ENCODE data around the gene JAK2.
"Not testable (repeated sequence)": the region's sequence is repeated elsewhere in the genome, so short reads cannot be mapped to it uniquely, and the experiment has no call there.

JAK2 gene

DNA sequence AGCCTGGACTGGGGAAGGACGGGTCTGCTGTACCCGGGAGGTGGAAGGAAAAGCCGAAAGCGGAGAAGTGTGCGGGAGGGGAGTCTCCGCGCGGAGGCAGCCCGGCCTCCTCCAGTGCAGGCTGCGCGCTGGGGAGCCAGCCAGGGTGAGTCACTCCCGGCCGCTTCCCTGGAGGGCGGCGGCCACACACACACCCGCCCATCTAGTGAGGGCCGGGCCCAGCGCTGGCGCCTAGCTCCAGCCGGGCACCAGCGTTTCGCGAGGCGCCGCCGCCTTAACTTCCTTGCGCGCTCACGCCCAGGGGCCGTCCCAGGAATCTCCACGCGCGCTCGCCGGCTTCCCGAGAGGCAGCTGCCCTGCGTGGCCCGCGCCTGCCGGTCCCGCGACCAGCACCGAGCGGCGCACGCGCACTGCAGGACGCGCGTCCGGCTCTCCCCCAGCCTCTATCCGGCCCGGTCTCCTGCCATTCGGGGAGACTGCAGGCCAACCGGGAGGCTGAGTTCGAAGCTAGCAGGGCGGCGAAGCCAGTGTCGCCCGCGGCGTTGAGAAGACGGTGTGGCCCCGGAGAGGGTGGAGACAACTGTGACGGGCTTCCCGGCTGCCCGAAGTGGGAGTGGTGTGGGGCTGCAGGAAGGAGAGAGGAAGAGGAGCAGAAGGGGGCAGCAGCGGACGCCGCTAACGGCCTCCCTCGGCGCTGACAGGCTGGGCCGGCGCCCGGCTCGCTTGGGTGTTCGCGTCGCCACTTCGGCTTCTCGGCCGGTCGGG lies at the start of gene JAK2:
Gene JAK2 (plus strand): TSS at position 652 of the 765 bp plus-strand sequence. CDS start 36,716 bp downstream, outside the sequence.
- in situ Hi-C loops (cut with MboI; ENCODE audit: low sequenced_read_pairs): loop anchor here (25.0 kb wide), 1 partner anchor 223 kb away; no protein-coding TSS in a partner anchor

DNA sequence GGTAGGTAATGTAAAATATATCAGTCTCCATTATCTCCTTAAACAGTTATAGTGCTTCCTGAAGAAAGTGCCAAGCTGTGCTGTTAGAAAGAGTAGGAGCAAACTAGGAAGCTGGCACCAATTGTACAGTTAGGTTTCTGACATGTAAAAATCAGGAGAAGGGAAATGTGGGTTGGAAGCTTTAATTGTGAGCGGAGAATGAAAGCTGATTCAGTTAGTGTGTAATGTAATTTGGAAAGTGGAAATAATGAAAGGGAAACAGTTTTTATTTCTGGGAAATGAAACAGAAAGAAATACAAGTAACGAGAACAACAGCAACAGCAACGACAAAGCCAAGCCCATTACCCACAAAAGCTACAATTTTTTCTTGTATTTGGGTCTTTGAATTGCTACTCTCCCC lies 48.8 kb upstream of the JAK2 start:
- in situ Hi-C loops (cut with MboI; ENCODE audit: low sequenced_read_pairs): no loop called here

DNA sequence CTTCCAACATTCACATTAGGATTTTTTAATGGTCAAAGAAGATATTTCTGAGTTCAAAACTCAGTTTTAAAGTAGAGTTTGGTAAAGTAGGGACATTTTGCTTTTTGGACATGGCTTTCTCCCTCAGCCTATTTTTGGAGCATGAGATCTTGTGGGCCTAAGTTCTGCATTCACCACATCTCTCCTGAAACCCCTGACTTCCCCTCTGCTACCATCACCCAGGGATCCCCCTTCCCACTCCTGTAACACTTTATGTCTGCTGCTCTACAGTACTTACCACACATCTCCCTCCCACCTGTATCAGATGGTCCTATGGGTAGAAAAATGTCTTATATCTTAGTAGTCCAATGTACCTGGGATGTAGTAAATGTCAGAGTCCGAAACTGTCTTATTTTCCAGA lies 48.2 kb upstream of the JAK2 start:
- in situ Hi-C loops (cut with MboI; ENCODE audit: low sequenced_read_pairs): no loop called here

DNA sequence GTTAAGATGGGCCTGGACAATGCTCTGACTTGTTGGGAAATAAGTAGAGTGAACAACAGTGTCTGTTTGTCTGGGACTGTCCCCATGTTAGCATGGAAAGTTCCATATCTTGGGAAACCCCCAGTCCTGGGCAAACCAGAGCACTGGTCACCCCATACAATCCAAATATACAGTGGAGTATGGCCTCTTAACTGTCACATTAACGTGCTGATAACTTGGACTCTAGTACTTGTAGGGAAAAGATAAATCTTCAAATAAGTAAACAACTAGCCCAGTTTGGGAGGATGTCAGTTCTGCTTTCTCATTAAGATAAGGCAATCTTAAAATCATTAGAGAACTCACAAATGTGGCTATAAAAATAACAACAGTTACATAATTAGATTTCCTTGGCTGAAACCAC lies 47.6 kb upstream of the JAK2 start:
- in situ Hi-C loops (cut with MboI; ENCODE audit: low sequenced_read_pairs): no loop called here

DNA sequence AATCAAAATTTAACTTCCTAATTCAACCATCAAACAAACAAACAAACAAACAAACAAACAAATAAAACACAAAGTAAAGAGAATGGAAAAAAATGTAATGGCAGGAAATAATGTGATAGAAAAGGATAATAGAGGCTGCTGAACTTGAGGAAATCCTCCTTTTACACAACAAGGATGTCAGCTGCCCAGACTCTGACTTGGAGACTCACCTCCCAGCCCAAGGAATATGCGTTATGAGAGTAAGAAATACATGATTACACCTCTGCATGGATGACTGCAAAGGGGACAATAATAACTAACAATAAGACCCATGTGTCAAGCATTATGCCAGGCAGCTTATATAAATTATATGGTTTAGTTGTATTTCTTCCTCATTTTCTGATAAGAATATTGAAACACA lies 46.6 kb upstream of the JAK2 start:
- in situ Hi-C loops (cut with MboI; ENCODE audit: low sequenced_read_pairs): no loop called here

DNA sequence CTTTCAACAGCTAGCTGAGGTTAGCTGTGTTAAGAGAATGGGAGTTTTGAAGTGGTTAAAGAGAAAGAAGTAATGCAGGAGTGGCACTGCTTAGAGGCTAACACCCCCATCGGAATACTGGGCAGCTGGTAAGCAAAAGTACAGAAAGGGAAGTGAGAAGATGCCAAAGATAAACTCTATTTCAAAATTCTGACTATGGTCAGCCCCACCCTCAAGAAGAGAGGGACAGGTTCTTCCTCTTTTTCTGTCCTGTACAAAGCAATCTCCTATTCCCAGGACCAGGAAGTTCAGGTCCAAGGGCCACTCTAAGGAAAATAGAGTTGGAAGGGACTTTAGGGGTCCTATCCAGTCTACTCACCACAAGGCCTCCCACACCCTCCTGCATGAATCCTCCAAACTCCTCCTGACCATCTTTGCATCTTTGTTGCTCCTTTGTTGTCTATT lies 45.9 kb upstream of the JAK2 start:
- in situ Hi-C loops (cut with MboI; ENCODE audit: low sequenced_read_pairs): no loop called here

DNA sequence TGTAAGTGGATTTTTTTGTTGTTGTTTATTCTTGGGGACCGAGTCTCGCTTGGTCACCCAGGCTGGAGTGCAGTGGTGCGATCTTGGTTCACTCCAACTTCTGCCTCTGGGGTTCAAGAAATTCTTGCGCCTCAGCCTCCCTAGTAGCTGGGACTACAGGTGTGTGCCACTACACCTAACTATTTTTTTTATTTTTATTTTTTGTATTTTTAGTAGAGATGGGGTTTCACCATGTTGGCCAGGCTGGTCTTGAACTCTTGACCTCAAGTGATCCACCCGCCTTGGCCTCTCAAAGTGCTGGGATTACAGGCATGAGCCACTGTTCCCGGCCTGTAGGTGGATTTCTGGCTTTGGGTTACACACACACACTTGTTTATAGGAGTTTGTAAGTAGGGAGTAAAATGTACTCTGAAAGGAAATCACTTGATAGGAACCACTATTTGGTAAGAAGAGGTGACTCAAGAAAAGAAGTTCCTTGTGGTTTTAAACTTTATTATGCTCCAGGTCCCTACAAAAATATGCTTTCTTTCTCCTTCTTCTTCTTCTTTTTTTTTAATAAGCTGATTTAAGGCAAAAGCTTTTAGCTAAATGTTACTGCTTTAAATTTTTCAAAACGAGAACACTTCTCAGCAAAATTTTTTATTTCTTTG lies 42.9 kb upstream of the JAK2 start:
- in situ Hi-C loops (cut with MboI; ENCODE audit: low sequenced_read_pairs): not testable (repeated sequence)

DNA sequence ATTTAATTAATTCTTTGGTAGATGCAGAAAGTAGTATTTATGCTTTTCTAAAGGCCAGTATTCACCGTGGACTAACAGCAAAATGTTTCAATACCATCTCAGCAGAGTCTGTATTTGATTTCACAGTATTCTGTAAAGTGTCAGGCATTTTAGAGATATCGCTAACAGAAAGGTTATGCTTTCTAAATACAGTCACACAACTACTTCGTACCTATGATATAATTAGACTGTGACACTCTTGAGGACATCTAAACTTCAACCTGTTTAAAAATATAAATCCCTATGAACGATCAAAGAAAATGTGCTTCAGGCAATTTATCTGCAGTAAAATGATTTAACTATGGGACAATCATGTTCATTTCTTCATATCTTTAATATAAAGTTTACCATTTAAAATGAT lies 41.7 kb upstream of the JAK2 start:
- in situ Hi-C loops (cut with MboI; ENCODE audit: low sequenced_read_pairs): no loop called here

DNA sequence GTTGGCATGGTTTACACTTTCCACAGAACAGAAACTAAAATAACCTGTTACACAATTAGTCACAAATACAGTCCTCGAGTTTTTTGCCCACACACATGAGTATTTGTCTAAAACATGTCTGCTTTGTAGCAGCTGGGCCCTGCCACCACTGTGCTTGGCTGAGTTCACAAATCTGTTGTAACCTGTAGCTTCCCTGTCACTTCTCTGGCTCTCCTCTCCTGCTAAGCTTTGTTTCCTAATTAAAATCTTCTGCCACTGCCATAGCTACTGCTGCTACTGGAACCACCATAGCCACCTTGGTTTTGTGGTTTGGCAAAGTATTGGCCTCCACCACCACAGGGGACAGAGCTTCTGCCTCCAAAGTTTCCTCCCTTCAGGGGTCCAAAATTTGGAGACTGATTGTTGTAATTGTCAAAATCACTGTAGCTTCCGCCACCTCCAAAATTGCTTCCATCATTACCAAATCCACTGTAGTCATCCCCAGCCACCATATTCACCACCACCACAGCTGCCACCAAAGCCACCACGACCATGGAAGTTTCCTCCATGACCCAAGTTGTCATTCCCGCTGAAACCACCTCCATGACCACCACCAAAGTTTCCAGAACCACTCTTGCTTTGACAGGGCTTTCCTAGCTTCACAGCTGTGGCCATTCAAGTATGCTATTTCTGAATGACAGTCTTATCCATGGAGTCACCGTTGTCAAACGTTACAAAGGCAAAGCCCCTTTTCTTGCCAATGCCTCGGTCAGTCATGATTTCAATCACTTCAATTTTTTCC lies 40.5 kb upstream of the JAK2 start:
- in situ Hi-C loops (cut with MboI; ENCODE audit: low sequenced_read_pairs): not testable (repeated sequence)

DNA sequence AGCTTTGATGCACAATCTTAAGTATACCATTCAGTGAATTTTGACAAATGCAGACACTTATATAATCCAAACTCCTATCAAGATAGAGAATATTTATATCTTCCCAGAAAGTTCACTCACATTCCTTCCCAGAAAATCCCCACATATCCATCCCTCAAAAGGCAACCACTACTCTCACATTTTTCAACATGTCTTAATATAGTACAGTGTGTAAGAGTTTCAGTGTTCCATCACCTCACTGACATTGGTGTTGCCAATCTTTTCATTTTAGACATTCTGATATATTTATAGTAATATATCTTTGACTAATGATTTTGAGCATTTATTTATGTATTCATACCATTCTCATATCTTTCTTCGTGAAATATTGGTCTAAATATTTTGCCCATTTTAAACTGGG lies 38.1 kb upstream of the JAK2 start:
- in situ Hi-C loops (cut with MboI; ENCODE audit: low sequenced_read_pairs): no loop called here

DNA sequence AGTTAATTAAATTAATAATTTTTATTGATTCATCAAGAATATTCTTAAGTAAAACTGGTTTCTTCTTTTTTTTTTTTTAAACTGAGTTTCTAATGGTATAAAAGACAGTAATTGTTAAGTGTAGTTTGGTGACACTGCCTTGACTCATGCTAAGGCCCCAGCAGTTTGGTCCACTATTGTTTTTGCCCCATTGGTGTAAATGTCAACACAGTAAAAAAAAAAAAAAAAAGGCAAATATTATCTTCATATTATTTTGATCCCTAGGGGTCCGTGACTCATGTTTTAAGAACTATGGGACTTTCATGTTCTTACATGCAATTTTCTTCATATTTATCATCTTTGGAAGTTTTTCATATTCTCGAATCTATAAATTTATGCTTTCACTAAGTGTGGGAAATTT lies 29.2 kb upstream of the JAK2 start:
- in situ Hi-C loops (cut with MboI; ENCODE audit: low sequenced_read_pairs): no loop called here

DNA sequence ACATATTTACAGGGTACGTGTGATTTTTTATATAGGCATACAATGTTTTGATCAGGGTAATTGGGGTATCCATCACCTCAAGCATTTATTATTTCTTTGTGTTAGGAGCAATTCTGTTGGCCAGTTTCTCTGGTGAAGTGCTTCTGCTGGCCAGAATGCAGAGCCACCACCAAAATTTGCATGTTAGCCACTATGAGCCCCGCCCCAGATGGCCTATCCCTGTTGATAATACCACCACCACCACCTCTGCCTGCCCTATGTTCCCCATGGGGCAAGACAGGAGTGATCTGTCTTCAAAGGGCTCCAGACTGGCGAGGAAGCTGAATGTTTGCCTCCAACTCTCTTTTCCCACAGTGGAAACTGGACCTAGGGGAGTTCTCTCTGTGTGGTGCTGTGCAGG lies 26.0 kb upstream of the JAK2 start:
- in situ Hi-C loops (cut with MboI; ENCODE audit: low sequenced_read_pairs): no loop called here

DNA sequence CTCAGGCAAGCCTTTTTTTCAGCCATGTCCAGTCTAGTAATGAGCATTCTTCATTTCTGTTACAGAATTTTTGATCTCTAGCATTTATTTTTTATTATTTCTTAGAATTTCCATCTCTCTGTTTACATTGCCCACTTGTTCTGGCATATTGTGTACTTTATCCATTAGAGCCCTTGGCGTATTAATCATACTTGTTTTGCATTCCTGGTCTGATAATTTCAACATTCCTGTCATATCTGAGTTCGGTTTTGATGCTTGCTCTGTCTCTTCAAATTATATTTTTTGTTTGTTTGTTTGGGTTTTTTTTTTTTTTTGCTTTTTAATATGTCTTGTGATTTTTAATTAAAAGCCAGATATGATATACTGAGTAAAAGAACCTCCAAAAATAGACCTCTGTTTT lies 23.0 kb upstream of the JAK2 start:
- in situ Hi-C loops (cut with MboI; ENCODE audit: low sequenced_read_pairs): no loop called here

DNA sequence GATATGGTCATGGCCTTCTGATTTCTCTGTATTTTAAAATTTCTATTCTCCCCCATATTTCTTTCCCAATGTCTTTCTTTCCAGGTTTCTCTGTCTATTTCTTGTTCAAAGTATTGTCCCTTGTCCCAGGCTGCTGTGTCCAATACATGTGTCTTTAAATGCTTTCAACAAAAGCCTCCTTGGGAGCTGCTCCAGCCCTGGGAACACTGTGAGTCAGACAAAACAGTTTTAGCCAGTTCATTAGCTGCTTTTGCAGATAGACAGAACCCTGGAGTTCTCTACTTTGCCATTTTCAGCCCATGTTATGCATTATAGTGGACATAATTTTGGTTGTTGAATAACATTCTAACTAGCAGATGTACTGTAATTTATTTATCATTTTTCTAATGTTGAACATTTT lies 20.5 kb upstream of the JAK2 start:
- in situ Hi-C loops (cut with MboI; ENCODE audit: low sequenced_read_pairs): no loop called here

DNA sequence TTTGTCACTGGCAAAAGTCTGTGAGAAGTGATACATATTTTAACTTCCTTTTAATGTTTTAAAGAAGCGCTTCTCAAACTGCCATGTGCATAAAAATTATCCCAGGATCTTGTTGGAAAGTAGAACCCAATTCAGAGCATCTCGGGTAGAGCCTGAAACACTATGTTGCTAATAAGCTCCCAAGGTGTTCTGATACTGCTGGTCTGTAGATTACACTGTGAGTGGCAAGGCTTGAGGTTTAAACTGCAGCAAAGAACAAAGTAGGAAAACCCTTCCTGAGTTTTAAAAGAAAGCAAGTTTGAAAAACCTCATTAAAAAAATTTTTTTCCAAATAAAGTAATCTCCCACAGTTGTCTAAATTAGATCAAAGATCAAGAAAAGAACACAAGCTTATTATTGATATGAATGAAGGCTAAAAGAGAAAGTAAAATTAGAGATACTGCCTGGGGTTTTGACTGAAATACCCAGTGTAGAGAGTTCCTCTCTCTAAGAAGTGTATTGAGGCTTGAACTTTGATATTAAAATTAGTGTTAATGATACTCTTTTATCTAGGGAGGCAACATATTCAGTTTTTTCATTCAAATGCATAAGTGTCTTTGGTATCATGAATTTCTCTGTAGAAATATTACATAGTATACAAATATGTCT lies 19.8 kb upstream of the JAK2 start:
- in situ Hi-C loops (cut with MboI; ENCODE audit: low sequenced_read_pairs): no loop called here

DNA sequence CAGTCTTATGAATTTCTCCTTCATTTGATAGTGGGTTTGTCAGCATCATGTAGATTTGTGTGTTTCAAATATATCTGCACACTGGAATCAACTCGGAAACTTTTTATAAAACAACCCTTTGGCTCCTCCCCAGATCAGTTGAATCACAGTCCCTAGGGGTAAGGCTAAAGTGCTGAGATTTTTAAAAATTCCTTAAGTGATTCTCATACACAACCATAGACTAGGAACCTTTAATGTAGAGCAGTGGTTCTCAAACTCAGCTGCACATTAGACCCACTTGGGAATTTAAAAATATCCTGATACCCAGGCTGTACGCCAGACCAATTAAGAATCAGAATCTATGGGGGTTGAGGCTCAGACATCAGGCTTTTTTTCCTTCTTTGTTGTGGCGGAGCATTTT lies 17.5 kb upstream of the JAK2 start:
- in situ Hi-C loops (cut with MboI; ENCODE audit: low sequenced_read_pairs): no loop called here

DNA sequence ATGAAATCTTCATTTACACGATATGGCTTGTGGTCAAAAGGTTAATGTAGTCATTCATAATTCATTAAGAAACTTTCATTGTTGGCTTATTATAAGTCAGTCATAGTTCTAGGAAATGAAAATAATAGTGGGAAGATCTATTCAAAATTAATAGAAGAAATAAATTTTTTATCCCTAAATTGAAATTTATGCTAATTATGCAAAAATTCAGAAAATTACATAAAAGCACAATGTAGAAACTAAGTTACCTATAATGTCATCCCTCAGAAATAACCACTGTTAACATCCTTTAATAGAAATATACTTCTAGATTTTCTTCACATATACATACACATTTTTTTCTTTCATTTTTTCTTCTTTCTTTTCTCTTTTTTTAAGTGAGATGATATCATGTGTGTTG lies 15.9 kb upstream of the JAK2 start:
- in situ Hi-C loops (cut with MboI; ENCODE audit: low sequenced_read_pairs): no loop called here

DNA sequence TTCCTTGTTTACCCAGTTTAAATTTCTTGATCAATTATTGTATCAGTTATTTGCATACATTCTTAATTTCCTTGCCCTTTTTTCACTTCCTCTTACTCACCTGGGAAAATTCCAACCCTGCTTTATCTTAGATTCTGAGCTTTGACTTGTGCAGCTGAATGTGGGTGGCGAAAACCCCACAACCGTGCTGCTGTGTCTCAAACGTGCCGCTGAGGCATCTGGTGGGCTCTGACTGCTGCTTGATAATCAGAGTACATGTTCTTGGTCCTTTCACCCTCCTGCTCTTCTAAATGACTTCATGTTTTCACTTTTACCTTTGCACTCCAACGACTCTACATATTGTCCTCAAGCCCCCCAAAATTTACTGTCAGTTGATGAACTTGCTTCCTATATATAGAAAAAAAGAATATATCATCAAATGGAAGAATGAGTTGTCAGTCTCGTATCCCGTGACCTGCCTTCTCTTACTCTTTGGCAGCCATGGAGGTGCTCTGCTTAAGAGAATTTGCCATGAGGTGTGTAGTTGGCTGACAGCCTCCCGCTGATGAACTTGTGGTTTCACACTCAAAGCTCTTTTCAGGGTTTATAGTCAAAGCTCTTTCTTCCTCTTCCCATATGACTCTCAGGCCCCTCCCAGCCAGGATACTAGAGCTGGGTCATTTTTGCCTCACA lies 14.0 kb upstream of the JAK2 start:
- in situ Hi-C loops (cut with MboI; ENCODE audit: low sequenced_read_pairs): no loop called here

DNA sequence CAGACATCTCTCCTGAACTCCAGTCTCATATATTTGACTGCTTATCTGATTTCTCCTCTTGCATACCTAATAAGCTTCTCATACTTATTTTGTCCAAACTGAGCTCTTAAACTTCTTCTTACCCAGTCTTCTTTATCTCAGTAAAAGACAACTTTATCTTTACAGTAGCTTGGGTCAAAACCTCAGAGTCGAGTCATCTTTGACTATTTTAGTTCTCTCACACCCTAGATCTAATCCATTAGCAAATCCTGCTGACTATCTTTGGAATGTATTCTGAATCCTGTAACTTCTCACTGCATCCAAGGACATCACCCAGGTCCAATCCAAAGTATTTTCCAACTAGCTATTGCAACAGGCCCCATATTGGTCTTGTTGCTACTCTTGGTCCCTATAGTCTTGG lies 11.8 kb upstream of the JAK2 start:
- in situ Hi-C loops (cut with MboI; ENCODE audit: low sequenced_read_pairs): no loop called here

DNA sequence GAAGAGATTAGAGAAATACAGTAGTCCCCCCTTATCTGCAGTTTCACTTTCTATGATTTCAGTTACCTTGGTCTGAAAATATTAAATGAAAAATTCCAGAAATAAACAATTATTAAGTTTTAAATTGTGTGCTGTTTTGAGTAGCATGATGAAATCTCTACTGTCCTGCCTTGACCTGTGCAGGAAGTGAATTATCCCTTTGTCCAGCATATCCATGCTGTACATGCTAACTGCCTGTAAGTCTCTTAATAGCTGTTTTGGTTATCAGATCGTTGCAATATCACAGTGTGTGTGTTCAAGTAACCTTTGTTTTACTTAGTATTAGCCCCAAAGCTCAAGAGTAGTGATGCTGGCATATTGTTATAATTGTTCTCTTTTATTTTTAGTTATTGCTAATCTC lies 11.2 kb upstream of the JAK2 start:
- in situ Hi-C loops (cut with MboI; ENCODE audit: low sequenced_read_pairs): no loop called here

DNA sequence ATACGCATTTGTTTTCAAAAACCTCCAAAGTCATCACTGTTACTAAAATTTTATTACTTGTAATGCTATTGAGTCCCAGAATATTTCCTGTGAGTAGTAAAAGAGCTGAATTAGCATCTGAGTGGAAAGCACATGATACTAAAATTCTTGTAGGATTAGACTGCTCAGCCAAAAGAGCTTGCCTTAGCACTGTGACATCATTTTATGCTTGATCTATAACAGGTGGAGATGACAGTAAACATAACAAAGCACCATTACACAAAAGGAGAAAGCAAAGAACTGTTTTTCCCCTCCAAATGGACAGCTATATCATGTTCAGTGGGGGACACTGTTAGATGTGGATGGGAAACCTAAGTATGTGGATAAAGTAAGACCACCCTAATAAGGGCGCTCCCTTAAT lies 5.8 kb upstream of the JAK2 start:
- in situ Hi-C loops (cut with MboI; ENCODE audit: low sequenced_read_pairs): loop anchor here (25.0 kb wide), 1 partner anchor 217 kb away; no protein-coding TSS in a partner anchor

All from HL-60/S4 treated with phorbol 12-myristate 13-acetate at 8.2 ng/mL for 4 days and 3 days (cell line).